ENCODE measurements around the gene SDR39U1.

SDR39U1 gene

GRCh38 chr14:24441485-24441884 lies 1.1 kb downstream of the SDR39U1 start:
- no peak for DNase-seq

DNA sequence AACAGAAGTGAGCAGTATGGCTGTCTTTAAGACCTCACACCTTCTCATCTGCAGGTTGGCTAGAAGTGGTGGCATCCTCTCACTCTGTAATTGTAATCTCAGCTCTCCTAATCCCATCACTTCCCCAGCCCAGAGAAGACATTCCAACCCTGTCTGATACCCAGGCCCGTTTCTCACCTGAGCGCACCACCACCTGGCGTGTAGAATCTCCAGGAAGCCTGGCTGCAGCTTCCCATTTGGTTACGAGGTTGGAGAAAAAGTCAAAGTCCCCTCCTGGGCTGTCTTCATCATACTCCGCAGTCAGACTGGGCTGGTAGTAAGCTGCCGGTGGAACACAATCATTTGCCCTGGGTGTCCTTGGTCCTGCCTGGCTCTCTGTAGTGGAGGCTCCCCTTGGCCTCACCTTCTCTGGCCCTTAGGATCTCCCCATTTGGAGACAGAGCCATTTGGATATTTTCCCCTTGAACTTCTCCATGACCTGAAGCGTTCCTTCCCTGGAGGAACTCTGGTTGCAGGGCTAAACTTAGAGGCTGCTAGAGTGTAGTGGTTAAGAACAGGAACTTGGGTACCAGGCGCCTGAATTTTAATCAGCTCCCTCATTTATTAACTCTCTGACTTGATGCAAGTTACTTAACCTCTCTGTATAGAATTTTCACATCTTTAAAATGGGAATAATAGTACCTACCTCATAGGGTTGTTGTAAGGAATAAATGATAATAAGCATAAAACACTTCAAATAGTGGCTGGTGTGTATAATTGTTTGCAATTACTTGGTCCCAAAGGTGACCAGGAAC lies 1.8 kb downstream of the SDR39U1 start:
- DNase-seq, result no peak

DNA sequence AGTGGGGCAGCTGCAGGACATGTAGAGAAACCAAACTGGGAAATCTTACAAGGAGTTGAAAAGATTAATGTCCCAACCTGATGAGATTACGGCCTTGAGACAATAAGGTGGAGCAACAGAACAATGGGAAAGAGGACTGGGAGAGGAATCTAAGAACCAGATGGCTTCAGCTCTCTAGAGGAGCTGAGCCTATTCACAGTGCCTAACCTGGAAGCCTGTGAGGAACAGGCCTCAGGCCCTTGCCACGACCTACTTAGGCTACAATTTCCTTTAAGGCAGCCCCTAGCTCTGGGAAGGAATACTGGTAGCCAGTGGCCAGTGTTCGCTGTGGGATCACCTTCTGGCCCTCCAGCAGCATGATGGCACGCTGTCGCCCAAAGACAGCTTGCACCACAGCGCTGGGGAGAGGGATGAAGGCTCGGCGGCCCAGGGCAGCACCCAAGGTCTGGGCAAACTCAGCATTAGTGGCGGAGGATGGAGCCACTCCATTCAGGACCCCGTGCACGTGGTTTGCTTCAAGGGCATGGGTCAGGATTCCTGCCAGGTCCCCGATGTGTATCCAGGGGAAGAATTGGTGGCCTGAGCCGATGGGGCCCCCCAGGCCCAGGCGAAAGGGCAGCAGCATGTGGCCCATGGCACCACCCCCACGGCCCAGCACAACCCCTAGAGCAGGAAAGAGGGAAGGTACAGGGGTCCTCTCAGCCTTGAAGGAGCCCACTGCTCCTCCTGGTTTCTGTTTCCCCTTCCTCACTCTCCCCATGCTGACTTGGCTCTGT lies 2.6 kb downstream of the SDR39U1 start:
- no peak for DNase-seq

DNA sequence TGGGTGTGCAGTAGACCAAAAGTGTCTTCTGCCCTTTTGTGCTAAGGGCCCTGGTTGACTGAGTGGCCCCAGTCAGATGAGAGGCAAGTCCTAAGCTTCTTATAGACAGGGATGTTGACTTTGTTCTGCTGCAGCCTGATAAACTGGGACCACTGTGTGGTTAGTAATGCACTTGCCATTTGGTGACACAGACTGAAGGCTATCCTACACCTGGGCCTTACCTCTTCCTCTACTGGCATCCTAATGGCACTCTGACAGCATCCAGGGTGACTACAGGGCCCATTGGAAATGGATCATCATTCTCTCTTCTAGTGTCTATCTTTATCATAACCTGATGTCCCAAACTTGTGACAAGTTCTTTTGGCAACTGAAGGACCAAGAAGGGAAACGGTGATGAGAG lies 3.3 kb downstream of the SDR39U1 start:
- no peak for DNase-seq

- DNase-seq, result no peak
Observed at GRCh38 chr14:24438223-24439097, 4.1 kb downstream of the SDR39U1 start.

DNA sequence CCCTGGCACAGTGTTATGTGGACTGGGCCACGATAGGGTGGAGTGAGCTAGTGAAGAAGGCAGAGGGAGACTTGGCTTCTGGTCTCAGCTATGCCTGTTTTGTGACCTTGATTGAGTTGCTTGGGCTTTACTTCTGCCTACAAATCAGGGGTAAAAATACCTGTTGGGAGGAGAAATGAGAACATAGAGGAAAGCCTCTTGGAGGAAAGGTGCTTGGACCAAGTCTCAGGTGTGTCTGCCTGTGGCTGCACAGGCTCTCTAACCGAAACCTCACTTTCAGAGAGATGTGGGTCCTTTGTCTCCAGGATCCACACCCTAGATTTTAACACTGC lies 4.9 kb downstream of the SDR39U1 start:
- no peak for DNase-seq

DNA sequence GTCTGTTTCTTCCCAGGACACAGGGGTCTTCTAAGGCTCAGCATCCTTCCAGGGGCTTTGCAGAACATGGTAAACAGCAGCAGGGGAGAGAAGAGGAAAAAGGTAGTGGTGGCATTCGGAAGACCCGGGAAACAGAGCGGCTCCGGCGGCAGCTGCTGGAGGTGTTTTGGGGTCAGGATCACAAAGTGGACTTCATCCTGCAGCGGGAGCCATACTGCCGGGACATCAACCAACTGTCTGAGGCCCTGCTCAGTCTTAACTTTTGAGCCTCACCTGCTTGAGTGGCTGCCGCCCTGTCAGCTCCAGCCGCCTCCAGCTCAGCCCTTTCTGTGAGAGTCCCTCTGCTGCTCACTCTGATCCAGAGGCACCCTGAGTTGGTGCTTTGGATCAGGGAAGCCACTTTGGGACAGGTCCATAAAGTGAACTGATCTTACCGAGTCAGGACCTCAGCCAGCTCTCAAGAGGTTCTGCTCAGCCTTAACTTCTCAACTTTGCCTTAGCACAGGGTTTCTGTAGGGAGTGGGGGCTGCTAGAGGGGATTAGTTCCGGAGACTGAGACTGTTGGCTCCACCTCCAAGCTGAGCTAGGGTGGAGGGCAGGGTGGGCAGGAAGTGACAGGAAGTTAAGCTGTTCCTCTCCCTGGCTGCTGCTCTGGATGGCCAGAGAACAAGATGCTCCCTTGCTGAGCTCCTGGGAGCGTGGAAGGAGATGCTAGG lies 5.4 kb downstream of the SDR39U1 start:
- DNase-seq, result peak; percentile 42

DNA sequence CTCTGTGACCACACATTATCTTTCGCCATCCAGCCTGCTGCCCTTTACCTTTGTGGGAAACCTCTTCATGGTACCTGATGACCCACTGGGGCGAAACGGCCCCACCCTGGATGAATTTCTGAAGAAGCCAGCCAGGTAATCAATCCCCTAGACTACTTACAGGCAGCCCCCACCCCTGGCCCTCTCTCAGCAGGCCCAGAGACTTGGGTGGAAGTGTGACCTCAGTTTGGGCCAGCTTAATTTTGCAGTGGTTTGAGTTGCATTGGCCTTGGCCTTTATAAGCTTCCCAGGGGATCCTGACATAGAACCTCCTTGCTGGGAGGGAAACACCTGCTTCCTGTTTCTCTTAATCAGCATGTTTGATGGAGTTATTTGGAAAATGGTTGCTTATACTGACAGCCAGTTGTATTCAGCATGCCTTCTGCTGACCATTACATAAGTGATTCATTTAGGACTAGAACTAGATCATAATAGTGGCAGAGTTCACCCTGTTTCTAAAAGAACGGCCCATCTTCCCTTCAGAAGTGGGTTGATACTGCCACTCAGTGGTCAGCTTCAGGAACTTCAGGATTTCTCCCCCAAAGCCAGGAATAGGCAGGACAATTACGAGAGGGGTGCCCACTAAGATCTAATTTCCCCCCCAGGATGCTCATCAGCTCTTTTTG lies 6.1 kb downstream of the SDR39U1 start:
- peak; percentile 54 for DNase-seq

GRCh38 chr14:24435998-24436354 lies 6.6 kb downstream of the SDR39U1 start:
- DNase-seq, result no peak

DNA sequence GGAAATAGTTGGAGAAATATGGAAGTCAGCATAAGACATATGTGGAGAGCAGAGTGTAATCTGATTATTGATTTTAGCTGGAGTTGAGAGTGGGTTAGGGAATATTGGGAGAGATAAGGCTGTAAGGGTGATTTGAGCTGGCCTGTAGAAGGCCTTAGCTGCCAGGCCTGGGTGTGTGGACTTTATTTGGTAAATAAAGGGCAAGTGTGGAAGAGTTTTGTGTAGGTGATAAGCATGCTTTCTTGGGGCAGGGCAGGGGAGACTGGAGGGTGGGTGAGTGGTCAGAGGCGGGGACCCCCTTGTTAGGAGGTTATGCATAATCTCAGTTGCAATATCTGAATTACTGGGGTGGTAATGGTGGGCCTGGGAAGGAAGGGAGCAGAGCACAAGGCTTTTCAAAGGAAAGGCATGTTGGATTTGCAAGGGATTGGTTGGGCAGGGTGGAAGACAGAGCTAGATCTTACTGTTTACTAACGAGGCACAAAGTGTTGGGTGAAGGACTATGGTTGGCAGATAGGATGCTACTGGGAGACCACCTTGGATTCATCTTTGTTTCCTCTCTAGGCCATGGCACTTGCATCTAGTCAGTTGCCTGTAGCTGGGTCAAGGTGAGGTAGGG lies 7.3 kb downstream of the SDR39U1 start:
- DNase-seq, result no peak

- no peak for DNase-seq
Observed at GRCh38 chr14:24434676-24435075, 7.9 kb downstream of the SDR39U1 start.

DNA sequence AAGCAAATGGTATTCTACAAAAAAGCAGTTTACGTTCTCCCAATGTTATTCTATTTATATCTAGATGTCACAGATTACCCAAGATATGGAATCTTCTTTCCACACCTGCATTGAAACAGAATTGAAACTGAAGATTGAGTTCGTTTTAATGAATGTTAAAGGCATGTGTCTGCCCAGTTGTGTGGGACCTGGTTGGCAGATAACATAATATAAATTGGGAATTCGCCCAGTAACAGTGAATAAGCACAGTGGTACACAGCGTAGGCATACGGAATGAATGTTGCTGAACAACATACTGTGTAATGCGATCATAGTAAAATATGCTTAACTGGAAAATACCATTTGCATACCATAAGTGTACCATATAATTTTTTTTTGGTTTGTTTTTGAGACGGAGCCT lies 8.5 kb downstream of the SDR39U1 start:
- no peak for DNase-seq

DNA sequence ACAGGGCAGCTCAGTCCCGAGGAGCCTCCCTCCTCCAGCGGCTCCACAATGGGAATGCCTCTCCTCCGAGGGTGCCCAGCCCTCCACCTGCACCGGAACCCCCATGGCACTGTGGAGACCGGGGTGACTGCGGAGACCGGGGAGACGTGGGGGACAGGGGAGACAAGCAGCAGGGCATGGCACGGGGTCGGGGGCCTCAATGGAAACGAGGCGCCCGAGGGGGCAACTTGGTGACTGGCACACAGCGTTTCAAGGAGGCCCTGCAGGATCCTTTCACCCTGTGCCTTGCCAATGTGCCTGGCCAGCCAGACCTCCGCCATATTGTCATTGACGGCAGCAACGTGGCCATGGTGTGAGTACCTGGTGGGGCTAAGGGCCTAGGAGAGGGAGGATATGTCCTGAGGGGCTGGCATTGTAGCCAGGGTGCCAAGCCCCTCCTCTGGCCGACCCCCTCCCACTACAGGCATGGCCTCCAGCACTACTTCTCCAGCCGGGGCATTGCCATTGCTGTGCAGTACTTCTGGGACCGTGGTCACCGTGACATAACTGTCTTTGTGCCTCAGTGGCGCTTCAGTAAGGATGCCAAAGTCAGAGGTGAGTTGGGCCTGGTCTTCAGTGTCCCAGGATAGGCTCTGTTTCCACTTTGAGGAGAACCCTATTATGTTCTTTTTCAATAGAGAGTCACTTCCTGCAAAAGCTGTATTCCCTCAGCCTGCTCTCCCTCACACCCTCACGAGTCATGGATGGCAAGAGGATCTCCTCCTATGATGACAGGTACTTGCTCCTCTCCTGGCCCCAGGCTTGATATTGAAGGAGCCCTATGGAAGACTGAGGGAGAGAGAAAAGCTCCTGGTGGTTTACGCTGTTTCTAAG lies 10.1 kb downstream of the SDR39U1 start:
- DNase-seq, result no peak

DNA sequence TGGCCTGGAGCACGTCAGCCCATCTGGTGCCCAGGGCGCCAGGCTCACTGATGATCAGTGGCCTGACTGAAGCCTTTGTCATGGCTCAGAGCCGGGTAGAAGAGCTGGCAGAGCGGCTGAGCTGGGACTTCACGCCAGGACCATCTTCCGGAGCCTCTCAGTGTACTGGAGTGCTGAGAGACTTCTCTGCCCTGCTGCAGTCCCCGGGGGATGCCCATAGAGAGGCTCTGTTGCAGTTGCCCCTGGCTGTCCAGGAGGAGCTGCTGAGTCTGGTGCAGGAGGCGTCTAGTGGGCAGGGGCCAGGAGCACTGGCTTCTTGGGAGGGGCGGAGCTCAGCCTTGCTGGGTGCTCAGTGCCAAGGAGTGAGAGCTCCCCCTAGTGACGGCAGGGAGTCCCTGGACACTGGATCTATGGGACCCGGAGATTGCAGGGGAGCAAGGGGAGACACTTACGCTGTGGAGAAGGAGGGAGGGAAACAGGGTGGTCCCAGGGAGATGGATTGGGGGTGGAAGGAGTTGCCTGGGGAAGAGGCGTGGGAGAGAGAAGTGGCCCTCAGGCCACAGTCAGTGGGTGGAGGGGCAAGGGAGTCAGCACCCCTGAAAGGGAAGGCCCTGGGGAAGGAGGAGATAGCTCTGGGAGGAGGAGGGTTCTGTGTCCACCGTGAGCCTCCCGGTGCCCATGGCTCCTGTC lies 10.9 kb downstream of the SDR39U1 start:
- DNase-seq, result peak; percentile 95

DNA sequence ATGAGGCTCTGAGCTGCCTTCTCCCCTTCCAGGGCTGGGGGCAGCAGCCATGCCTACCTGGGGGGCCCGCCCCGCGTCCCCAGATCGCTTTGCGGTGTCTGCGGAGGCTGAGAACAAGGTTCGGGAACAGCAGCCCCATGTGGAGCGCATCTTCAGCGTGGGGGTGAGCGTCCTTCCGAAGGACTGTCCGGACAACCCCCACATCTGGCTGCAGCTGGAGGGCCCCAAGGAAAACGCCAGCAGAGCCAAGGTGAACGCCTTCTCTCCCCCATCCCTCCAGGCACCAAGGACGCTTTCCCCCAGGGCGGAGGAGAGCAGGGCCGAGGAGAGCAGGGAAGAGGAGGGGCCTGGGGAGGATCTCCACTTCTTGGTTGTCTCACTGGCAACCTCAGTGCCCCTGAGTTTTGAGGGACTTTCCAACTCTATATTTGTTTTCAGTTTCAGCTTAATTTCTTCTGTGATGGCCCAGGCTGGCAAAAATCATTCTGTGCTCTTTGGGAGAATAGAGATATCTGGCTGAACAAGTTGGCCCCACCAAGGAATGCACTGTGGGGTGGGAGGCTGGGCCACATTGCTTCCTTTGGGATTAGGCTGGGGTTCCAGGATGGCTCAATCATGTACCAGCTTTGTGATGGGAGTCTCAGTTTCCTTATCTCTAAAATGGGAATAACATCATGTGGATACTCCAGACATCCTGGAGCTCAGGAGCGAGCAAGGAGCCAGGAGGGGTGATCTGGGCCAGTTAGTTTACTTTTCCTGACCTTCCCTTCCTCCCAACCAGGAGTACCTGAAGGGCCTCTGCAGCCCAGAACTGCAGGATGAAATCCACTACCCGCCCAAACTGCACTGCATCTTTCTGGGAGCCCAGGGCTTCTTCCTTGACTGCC lies 11.7 kb downstream of the SDR39U1 start:
- peak; percentile 69 for DNase-seq

DNA sequence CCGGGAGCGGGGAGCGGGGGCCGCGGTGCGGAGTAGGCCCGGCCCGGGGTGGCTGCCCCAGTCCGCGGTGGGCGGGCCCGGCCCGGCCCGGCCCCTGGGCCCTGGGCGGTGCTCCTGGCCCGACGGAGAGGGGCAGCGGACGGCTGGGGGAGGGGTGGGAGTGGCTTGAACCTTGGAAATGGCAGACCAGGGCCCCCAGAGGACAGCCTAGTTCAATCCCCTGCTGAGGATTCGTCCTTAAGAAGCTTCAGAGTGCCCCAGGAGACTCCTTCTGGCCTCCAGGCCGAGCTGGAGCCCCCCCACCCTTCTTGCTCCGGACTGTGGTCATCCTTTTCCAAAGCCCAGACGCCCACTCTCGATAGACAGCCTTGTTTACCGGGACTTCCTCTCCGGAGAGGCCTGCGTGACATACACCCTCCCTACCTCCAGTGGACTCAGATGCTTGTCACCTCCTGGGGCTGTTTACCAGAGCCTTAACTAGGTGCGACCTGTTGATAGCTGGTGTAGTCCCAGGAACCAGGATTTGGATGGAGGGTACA lies 12.4 kb downstream of the SDR39U1 start:
- peak; percentile 57 for DNase-seq

- peak; percentile 90 for DNase-seq
Observed at GRCh38 chr14:24429395-24430142, 13.0 kb downstream of the SDR39U1 start, which contains the start of the genes CBLN3 and KHNYN. TSS of gene CBLN3 (minus strand) at chr14:24429668. CDS start at chr14:24429054, 614 bp downstream. TSS of gene KHNYN (plus strand) at chr14:24429954. CDS start at chr14:24430731, 777 bp downstream.

Data from CD4-positive, alpha-beta T cell treated with Interleukin-6 for 4 hours (primary cell).